Measurements from ENCODE around the gene CEP350. TPM values are rescaled to one million over a fixed set of nuclear protein-coding genes. Genes with fewer than 3 reads are reported as not detected.

The CEP350 gene
- total and polyA plus RNA-seq, 2 donors = 8.3 to 53.3 TPM

GRCh38 chr1:180061019-180061418 lies 106.4 kb downstream of the CEP350 start:
- H3K4me3 ChIP-seq (ENCODE audit: low read length in 2 of 2) = no peak overlapping the region
- H3K27me3 ChIP-seq (ENCODE audit: control insufficient read depth in 2 of 2, insufficient read depth in 1 of 2, low read length in 1 of 2) = no peaks in the 10 kb centered on the region
- no peaks in the 10 kb centered on the region for H3K4me1 ChIP-seq (ENCODE audit: control insufficient read depth in 2 of 2, insufficient read depth in 2 of 2, low read length in 2 of 2)
- 98% methylated on average over 1 of the region's 1 CpG for WGBS
- H3K36me3 ChIP-seq (ENCODE audit: control insufficient read depth in 2 of 2, insufficient read depth in 2 of 2, low read length in 1 of 2) = peaks cover 32 to 51% of the 10 kb centered on the region in 2 donors
- no peak overlapping the region for H3K27ac ChIP-seq (ENCODE audit: low read depth in 1 of 2, low read length in 1 of 2)
- no peak for DNase-seq (ENCODE audit: low read depth in 6 of 9, low spot score in 9 of 9)
- no peaks in the 10 kb centered on the region for H3K9me3 ChIP-seq (ENCODE audit: control insufficient read depth in 2 of 2, insufficient read depth in 1 of 2, low read length in 1 of 2)

GRCh38 chr1:180062452-180062971 lies 107.9 kb downstream of the CEP350 start:
- no peaks in the 10 kb centered on the region for H3K9me3 ChIP-seq (ENCODE audit: control insufficient read depth in 2 of 2, insufficient read depth in 1 of 2, low read length in 1 of 2)
- over 99% methylated on average over 3 of the region's 3 CpGs for WGBS
- H3K27me3 ChIP-seq (ENCODE audit: control insufficient read depth in 2 of 2, insufficient read depth in 1 of 2, low read length in 1 of 2) = no peaks in the 10 kb centered on the region

DNA sequence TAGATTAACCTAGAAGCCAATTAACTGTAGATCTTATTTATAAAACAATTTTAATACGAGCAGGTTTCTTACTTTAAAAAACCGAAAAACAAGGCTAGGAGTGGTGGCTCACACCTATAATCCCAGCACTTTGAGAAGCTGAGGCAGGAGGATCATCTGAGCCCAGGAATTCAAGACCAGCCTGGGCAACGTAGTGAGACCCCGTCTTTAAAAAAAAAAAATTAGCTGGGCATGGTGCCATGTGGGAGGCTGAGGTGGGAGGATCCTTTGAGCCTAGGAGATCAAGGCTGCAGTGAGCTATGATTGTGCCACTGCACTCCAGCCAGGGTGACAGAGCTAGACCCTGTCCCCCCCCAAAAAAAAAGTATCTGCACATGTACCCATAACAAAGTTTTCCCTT lies 110.8 kb downstream of the CEP350 start:
- Histone ChIP-seq H3K9me3 (ENCODE audit: control insufficient read depth in 2 of 2, insufficient read depth in 1 of 2, low read length in 1 of 2) (no peaks in the 10 kb centered on the region), H3K4me1 (ENCODE audit: control insufficient read depth in 2 of 2, insufficient read depth in 2 of 2, low read length in 2 of 2) (no peaks in the 10 kb centered on the region), H3K4me3 (ENCODE audit: low read length in 2 of 2) (no peak overlapping the region), H3K27ac (ENCODE audit: low read depth in 1 of 2, low read length in 1 of 2) (no peak overlapping the region), H3K36me3 (ENCODE audit: control insufficient read depth in 2 of 2, insufficient read depth in 2 of 2, low read length in 1 of 2) (peaks cover 30 to 63% of the 10 kb centered on the region in 2 donors), H3K27me3 (ENCODE audit: control insufficient read depth in 2 of 2, insufficient read depth in 1 of 2, low read length in 1 of 2) (no peaks in the 10 kb centered on the region)
- 99% methylated on average over 4 of the region's 4 CpGs for WGBS
- no peak for DNase-seq (ENCODE audit: low read depth in 6 of 9, low spot score in 9 of 9)

More at GRCh38 chr1:180062452-180062971, 107.9 kb downstream of the CEP350 start:
- DNase-seq (ENCODE audit: low read depth in 6 of 9, low spot score in 9 of 9) = no peak
- Histone ChIP-seq H3K36me3 (ENCODE audit: control insufficient read depth in 2 of 2, insufficient read depth in 2 of 2, low read length in 1 of 2) (peaks cover 30 to 57% of the 10 kb centered on the region in 2 donors), H3K4me1 (ENCODE audit: control insufficient read depth in 2 of 2, insufficient read depth in 2 of 2, low read length in 2 of 2) (no peaks in the 10 kb centered on the region), H3K27ac (ENCODE audit: low read depth in 1 of 2, low read length in 1 of 2) (no peak overlapping the region), H3K4me3 (ENCODE audit: low read length in 2 of 2) (no peak overlapping the region)

DNA sequence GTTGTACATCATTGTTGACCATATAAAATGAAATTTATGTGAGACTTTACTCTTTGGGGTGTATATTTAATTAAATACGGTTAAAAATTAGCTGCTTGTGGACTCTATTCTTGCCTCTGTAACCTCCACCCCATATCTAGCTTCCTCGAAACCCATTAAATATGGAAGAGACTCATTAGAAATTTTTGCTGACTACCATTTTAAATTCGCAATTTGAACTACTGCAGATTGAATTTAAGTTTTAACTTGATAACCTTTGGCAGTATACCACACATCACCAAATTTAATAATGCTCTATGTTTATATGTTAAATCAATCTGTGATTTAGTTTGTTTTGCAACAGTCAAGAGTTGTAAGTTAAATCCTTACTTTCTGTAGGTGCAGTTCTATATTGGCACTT lies 111.5 kb downstream of the CEP350 start:
- peaks cover 28 to 64% of the 10 kb centered on the region in 2 donors for H3K36me3 ChIP-seq (ENCODE audit: control insufficient read depth in 2 of 2, insufficient read depth in 2 of 2, low read length in 1 of 2)
- no peaks in the 10 kb centered on the region for H3K9me3 ChIP-seq (ENCODE audit: control insufficient read depth in 2 of 2, insufficient read depth in 1 of 2, low read length in 1 of 2)
- no peaks in the 10 kb centered on the region for H3K27me3 ChIP-seq (ENCODE audit: control insufficient read depth in 2 of 2, insufficient read depth in 1 of 2, low read length in 1 of 2)
- no peak overlapping the region for H3K4me3 ChIP-seq (ENCODE audit: low read length in 2 of 2)
- no peak for DNase-seq (ENCODE audit: low read depth in 6 of 9, low spot score in 9 of 9)
- H3K27ac ChIP-seq (ENCODE audit: low read depth in 1 of 2, low read length in 1 of 2) = no peak overlapping the region
- 81% methylated on average over 3 of the region's 3 CpGs for WGBS
- H3K4me1 ChIP-seq (ENCODE audit: control insufficient read depth in 2 of 2, insufficient read depth in 2 of 2, low read length in 2 of 2) = no peaks in the 10 kb centered on the region

DNA sequence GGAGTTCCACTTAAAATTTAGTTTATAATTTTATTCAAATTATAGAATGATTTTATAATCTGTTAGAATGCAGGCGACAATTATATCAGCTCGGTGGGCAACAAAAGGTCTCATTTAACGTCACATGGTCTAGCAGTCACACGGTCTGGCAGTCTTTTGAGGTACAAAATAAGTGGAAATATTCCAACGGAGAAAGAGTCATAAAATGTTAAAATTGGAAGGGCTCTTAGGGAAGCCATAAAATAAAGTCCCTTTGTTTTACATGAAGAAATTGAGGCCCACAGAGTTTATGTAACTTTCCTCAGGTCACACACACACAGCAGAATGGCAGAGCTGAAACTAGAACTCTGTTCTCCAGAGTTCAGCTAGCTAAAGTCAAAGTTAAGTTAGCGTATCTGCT lies 115.7 kb downstream of the CEP350 start:
- peaks cover 13 to 56% of the 10 kb centered on the region in 2 donors for H3K36me3 ChIP-seq (ENCODE audit: control insufficient read depth in 2 of 2, insufficient read depth in 2 of 2, low read length in 1 of 2)
- WGBS = 97% methylated on average over 6 of the region's 6 CpGs

DNA sequence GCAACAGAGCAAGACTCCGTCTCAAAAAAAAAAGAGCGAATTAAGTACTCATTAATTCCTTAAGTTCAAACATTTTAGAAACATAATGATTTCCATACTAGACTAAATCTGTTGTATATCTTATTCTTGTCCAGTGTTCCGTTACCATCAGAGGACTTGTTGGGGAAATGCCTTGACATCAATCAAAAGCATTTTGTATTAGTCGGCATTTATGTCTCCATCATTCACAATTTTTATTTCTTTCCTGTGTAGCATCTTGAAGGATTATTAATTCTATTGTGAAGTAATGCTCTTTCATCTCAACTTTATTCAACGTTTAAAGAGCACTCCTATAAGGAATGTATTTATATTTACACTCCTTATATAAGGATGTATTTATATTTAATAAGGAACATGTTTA lies 117.1 kb downstream of the CEP350 start:
- Histone ChIP-seq H3K4me1 (ENCODE audit: control insufficient read depth in 2 of 2, insufficient read depth in 2 of 2, low read length in 2 of 2) (no peaks in the 10 kb centered on the region), H3K9me3 (ENCODE audit: control insufficient read depth in 2 of 2, insufficient read depth in 1 of 2, low read length in 1 of 2) (no peaks in the 10 kb centered on the region), H3K4me3 (ENCODE audit: low read length in 2 of 2) (no peak overlapping the region), H3K27ac (ENCODE audit: low read depth in 1 of 2, low read length in 1 of 2) (no peak overlapping the region), H3K36me3 (ENCODE audit: control insufficient read depth in 2 of 2, insufficient read depth in 2 of 2, low read length in 1 of 2) (peaks cover 17 to 55% of the 10 kb centered on the region in 2 donors), H3K27me3 (ENCODE audit: control insufficient read depth in 2 of 2, insufficient read depth in 1 of 2, low read length in 1 of 2) (no peaks in the 10 kb centered on the region)
- DNase-seq (ENCODE audit: low read depth in 6 of 9, low spot score in 9 of 9) = no peak
- WGBS = 99% methylated on average over 5 of the region's 5 CpGs

More for the DNA sequence above, 115.7 kb downstream of the CEP350 start:
- no peak for DNase-seq (ENCODE audit: low read depth in 6 of 9, low spot score in 9 of 9)
- H3K4me1 ChIP-seq (ENCODE audit: control insufficient read depth in 2 of 2, insufficient read depth in 2 of 2, low read length in 2 of 2) = no peaks in the 10 kb centered on the region
- no peak overlapping the region for H3K4me3 ChIP-seq (ENCODE audit: low read length in 2 of 2)
- H3K27ac ChIP-seq (ENCODE audit: low read depth in 1 of 2, low read length in 1 of 2) = no peak overlapping the region
- H3K27me3 ChIP-seq (ENCODE audit: control insufficient read depth in 2 of 2, insufficient read depth in 1 of 2, low read length in 1 of 2) = no peaks in the 10 kb centered on the region
- H3K9me3 ChIP-seq (ENCODE audit: control insufficient read depth in 2 of 2, insufficient read depth in 1 of 2, low read length in 1 of 2) = no peaks in the 10 kb centered on the region

DNA sequence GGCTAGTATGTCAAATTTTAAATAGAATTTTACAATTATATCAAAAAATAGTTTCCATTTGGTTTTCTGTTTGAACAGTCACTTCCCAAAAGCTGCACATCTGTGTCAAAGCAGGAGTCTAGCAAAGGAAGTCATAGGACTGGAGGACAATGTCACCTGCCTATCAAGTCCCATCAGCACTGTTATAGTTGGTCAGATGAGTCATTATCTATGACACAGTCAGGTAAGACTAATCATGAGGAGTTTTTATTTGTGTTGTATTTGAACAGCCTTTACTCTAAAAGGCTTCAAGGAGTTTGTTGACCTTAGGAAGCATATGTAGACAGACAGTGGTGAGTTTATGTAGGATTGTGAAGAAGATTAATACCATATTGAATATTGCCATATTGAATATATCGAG lies 125.8 kb downstream of the CEP350 start:
- Histone ChIP-seq H3K27me3 (ENCODE audit: control insufficient read depth in 2 of 2, insufficient read depth in 1 of 2, low read length in 1 of 2) (no peaks in the 10 kb centered on the region), H3K4me1 (ENCODE audit: control insufficient read depth in 2 of 2, insufficient read depth in 2 of 2, low read length in 2 of 2) (no peaks in the 10 kb centered on the region), H3K36me3 (ENCODE audit: control insufficient read depth in 2 of 2, insufficient read depth in 2 of 2, low read length in 1 of 2) (peaks cover 28 to 49% of the 10 kb centered on the region in 2 donors), H3K27ac (ENCODE audit: low read depth in 1 of 2, low read length in 1 of 2) (no peak overlapping the region), H3K4me3 (ENCODE audit: low read length in 2 of 2) (no peak overlapping the region), H3K9me3 (ENCODE audit: control insufficient read depth in 2 of 2, insufficient read depth in 1 of 2, low read length in 1 of 2) (peaks cover 0 to 2% of the 10 kb centered on the region in 2 donors)
- no peak for DNase-seq (ENCODE audit: low read depth in 6 of 9, low spot score in 9 of 9)
- WGBS = 95% methylated on average over 1 of the region's 1 CpG

DNA sequence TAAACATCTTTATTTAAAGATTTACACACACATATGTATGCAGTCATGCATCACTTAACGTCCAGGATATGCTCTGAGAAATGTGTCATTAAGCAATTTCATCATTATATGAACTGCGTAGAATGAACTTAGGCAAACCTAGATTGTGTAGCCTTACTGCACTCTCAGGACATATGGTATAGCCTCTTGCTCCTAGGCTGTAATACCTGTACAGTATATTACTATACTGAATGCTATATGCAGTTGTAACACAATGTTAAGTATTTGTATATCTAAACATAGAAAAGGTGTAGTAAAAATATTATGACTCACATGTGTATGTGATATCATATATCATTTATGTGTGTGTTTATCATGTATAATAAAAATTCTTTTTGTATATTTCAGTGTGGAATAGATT lies 126.9 kb downstream of the CEP350 start:
- Histone ChIP-seq H3K27me3 (ENCODE audit: control insufficient read depth in 2 of 2, insufficient read depth in 1 of 2, low read length in 1 of 2) (no peaks in the 10 kb centered on the region), H3K4me1 (ENCODE audit: control insufficient read depth in 2 of 2, insufficient read depth in 2 of 2, low read length in 2 of 2) (no peaks in the 10 kb centered on the region), H3K36me3 (ENCODE audit: control insufficient read depth in 2 of 2, insufficient read depth in 2 of 2, low read length in 1 of 2) (peaks cover 22 to 47% of the 10 kb centered on the region in 2 donors), H3K9me3 (ENCODE audit: control insufficient read depth in 2 of 2, insufficient read depth in 1 of 2, low read length in 1 of 2) (peaks cover 0 to 2% of the 10 kb centered on the region in 2 donors), H3K4me3 (ENCODE audit: low read length in 2 of 2) (no peak overlapping the region), H3K27ac (ENCODE audit: low read depth in 1 of 2, low read length in 1 of 2) (no peak overlapping the region)
- no peak for DNase-seq (ENCODE audit: low read depth in 6 of 9, low spot score in 9 of 9)
- 98% methylated on average over 2 of the region's 2 CpGs for WGBS

GRCh38 chr1:180083164-180083563 lies 128.6 kb downstream of the CEP350 start:
- Histone ChIP-seq H3K27me3 (ENCODE audit: control insufficient read depth in 2 of 2, insufficient read depth in 1 of 2, low read length in 1 of 2) (no peaks in the 10 kb centered on the region), H3K36me3 (ENCODE audit: control insufficient read depth in 2 of 2, insufficient read depth in 2 of 2, low read length in 1 of 2) (peaks cover 12 to 50% of the 10 kb centered on the region in 2 donors), H3K27ac (ENCODE audit: low read depth in 1 of 2, low read length in 1 of 2) (no peak overlapping the region), H3K9me3 (ENCODE audit: control insufficient read depth in 2 of 2, insufficient read depth in 1 of 2, low read length in 1 of 2) (peaks cover 0 to 2% of the 10 kb centered on the region in 2 donors), H3K4me3 (ENCODE audit: low read length in 2 of 2) (no peak overlapping the region), H3K4me1 (ENCODE audit: control insufficient read depth in 2 of 2, insufficient read depth in 2 of 2, low read length in 2 of 2) (no peaks in the 10 kb centered on the region)
- DNase-seq (ENCODE audit: low read depth in 6 of 9, low spot score in 9 of 9) = no peak
- 96% methylated on average over 1 of the region's 1 CpG for WGBS

All from thymus (tissue), 11 donors.